ENCODE results near the gene GRHL3. TPM values are rescaled to one million over a fixed set of nuclear protein-coding genes. Genes with fewer than 3 reads are reported as not detected.

The GRHL3 gene
- polyA plus RNA-seq, 3 donors: 0.03 TPM; not detected in 2

DNA sequence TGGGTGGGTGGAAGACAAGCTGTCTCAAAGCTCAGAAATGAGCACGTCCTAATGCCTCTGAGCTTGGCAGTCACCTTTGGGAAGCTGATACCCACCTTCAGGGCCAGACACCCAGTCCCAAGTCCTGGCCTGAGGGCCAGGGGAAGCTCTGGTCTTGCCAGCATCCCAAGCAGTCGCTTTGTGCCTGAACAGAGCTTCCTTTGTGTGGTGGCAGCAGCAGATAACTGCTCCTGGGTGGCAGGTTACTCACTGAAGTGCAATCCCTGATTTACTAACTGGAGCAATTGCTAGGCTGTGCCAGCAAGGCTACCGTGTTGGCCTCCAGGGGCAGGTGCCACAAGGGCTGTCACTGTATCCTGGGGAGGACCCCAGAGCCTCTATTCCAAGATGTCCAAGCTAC is 40.4 kb upstream of the GRHL3 start:
- no peak overlapping the region for H3K27ac Mint-ChIP-seq
- no peak overlapping the region for H3K4me2 ChIP-seq (replicated peaks; ENCODE audit: extremely low read depth, low read length, poor library complexity, severe bottlenecking)
- no peak for DNase-seq
- intact Hi-C loops (cut with micrococcal nuclease): no loop called here
- H3K4me3 Mint-ChIP-seq: no peak overlapping the region
- H4K20me1 ChIP-seq (ENCODE audit: insufficient read depth, low read length): no peaks in the 10 kb centered on the region
- no peak overlapping the region for H3K4me3 ChIP-seq (replicated peaks in 1 of 3; ENCODE audit: low read depth in 2 of 3, low read length in 3 of 3)
- H3K27me3 ChIP-seq (ENCODE audit: control insufficient read depth in 2 of 2, insufficient read depth in 2 of 2, low read length in 2 of 2): no peaks in the 10 kb centered on the region
- H3K4me1 ChIP-seq (ENCODE audit: control insufficient read depth in 1 of 2, insufficient read depth in 2 of 2, low read length in 2 of 2): no peaks in the 10 kb centered on the region
- H3K9me3 ChIP-seq (replicated peaks in 1 of 2; ENCODE audit: control insufficient read depth in 1 of 2, insufficient read depth in 1 of 2, low read length in 2 of 2): no peaks in the 10 kb centered on the region
- H3K36me3 ChIP-seq (replicated peaks in 1 of 2; ENCODE audit: control insufficient read depth in 1 of 2, insufficient read depth in 2 of 2, low read length in 2 of 2): no peaks in the 10 kb centered on the region
- 80% methylated on average over 3 of the region's 3 CpGs for WGBS (ENCODE audit: insufficient coverage)
- TF ChIP-seq, protein P1, sequence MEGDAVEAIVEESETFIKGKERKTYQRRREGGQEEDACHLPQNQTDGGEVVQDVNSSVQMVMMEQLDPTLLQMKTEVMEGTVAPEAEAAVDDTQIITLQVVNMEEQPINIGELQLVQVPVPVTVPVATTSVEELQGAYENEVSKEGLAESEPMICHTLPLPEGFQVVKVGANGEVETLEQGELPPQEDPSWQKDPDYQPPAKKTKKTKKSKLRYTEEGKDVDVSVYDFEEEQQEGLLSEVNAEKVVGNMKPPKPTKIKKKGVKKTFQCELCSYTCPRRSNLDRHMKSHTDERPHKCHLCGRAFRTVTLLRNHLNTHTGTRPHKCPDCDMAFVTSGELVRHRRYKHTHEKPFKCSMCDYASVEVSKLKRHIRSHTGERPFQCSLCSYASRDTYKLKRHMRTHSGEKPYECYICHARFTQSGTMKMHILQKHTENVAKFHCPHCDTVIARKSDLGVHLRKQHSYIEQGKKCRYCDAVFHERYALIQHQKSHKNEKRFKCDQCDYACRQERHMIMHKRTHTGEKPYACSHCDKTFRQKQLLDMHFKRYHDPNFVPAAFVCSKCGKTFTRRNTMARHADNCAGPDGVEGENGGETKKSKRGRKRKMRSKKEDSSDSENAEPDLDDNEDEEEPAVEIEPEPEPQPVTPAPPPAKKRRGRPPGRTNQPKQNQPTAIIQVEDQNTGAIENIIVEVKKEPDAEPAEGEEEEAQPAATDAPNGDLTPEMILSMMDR (IDR thresholded peaks at IDR 0.05): no peak
- H2AFZ ChIP-seq (ENCODE audit: insufficient read depth, low read depth, low read length, poor library complexity, severe bottlenecking): no peak overlapping the region
- peaks cover 0 to 5% (median 3%) of the 10 kb centered on the region in 7 donors for H3K9me3 Mint-ChIP-seq
- no peaks in the 10 kb centered on the region for H3K4me1 Mint-ChIP-seq
- no peak overlapping the region for H3K27ac ChIP-seq (ENCODE audit: low read depth in 1 of 2, low read length in 2 of 2)
- no peak overlapping the region for H3K9ac ChIP-seq (ENCODE audit: insufficient read depth, low read length, poor library complexity, severe bottlenecking)
- H3K79me2 ChIP-seq (ENCODE audit: insufficient read depth, low read length): no peaks in the 10 kb centered on the region
- no peaks in the 10 kb centered on the region for H3K36me3 Mint-ChIP-seq
- peaks cover 4 to 19% (median 12%) of the 10 kb centered on the region in 3 donors for H3K27me3 Mint-ChIP-seq (ENCODE audit: low read depth in 3 of 3)

DNA sequence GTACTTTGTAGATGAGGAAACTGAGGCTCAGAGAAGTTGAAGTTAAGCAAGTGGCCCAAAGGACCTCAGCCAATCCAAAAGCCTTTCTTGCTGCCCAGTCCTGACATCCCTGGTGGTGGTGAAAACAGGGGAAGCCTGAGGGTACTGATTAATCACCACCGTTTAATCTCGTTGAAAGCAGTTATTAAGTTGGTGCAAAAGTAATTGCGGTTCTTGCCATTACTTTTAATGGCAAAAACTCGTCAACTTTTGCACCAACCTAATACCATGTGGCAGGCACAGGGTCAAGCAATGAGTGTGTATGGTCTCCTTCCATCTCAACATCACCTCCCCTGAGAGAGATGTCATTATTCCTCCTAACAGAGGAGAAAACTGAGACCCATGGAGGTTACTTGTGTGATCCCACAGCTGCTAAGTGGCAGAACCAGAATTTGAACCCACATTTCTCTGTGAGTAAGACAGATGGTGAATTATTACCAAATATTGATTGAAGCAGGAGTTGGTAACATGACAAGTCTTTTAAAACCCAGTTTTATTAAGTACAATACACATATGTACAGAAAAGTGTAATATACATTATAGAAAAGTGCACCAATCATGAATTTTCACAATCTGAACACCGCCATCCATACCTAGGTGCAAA is 39.4 kb upstream of the GRHL3 start:
- intact Hi-C loops (cut with micrococcal nuclease): no loop called here

More for the DNA sequence above, 39.4 kb upstream of the GRHL3 start:
- Histone ChIP-seq H3K4me1 (ENCODE audit: control insufficient read depth in 1 of 2, insufficient read depth in 2 of 2, low read length in 2 of 2) (no peaks in the 10 kb centered on the region), H3K4me3 (replicated peaks in 1 of 3; ENCODE audit: low read depth in 2 of 3, low read length in 3 of 3) (no peak overlapping the region), H3K9ac (ENCODE audit: insufficient read depth, low read length, poor library complexity, severe bottlenecking) (no peak overlapping the region), H3K9me3 (replicated peaks in 1 of 2; ENCODE audit: control insufficient read depth in 1 of 2, insufficient read depth in 1 of 2, low read length in 2 of 2) (no peaks in the 10 kb centered on the region), H3K27ac (ENCODE audit: low read depth in 1 of 2, low read length in 2 of 2) (no peak overlapping the region), H2AFZ (ENCODE audit: insufficient read depth, low read depth, low read length, poor library complexity, severe bottlenecking) (no peak overlapping the region), H3K4me2 (replicated peaks; ENCODE audit: extremely low read depth, low read length, poor library complexity, severe bottlenecking) (no peak overlapping the region), H3K27me3 (ENCODE audit: control insufficient read depth in 2 of 2, insufficient read depth in 2 of 2, low read length in 2 of 2) (no peaks in the 10 kb centered on the region), H4K20me1 (ENCODE audit: insufficient read depth, low read length) (no peaks in the 10 kb centered on the region), H3K79me2 (ENCODE audit: insufficient read depth, low read length) (no peaks in the 10 kb centered on the region), H3K36me3 (replicated peaks in 1 of 2; ENCODE audit: control insufficient read depth in 1 of 2, insufficient read depth in 2 of 2, low read length in 2 of 2) (no peaks in the 10 kb centered on the region)
- Mint-ChIP-seq H3K4me3 (no peak overlapping the region), H3K36me3 (no peaks in the 10 kb centered on the region), H3K4me1 (no peaks in the 10 kb centered on the region), H3K27me3 (ENCODE audit: low read depth in 3 of 3) (peaks cover 4 to 15% (median 10%) of the 10 kb centered on the region in 3 donors), H3K9me3 (no peaks in the 10 kb centered on the region), H3K27ac (no peak overlapping the region)
- DNase-seq: no peak
- TF ChIP-seq, protein P1 (IDR thresholded peaks at IDR 0.05): no peak
- 59% methylated on average over 3 of the region's 5 CpGs for WGBS (ENCODE audit: insufficient coverage)
